CD14-positive monocyte (primary cell): ENCODE measurements around the gene SPSB3. TPM values are rescaled to one million over a fixed set of nuclear protein-coding genes. Genes with fewer than 3 reads are reported as not detected.

Experiments used
- DNase-seq, 3 donors: peaks; one replicate each; pipeline ENCODE4 v3.0.0-alpha.2; 2011 to 2022
- H2AFZ ChIP-seq: 2 replicates; pipeline ENCODE4 v1.6.0; 2012; ENCODE audit warnings: mild to moderate bottlenecking, low read depth, low read length, inconsistent platforms; ENCODE audit not compliant: insufficient read depth, poor library complexity, severe bottlenecking
- H3K27ac ChIP-seq, 2 donors: 1 replicate in 1 of 2; 2 replicates in 1 of 2; pipeline ENCODE4 v1.5.1; 2012 to 2013; ENCODE audit warnings: low read length in 2 of 2, control low read depth in 1 of 2, inconsistent platforms in 1 of 2, low read depth in 1 of 2, mild to moderate bottlenecking in 1 of 2
- H3K27me3 ChIP-seq, 2 donors: one replicate each; pipeline versions ENCODE4 v1.6.0 to v1.6.1; 2011 to 2013; ENCODE audit warnings: low read length in 2 of 2; ENCODE audit not compliant: control insufficient read depth in 2 of 2, insufficient read depth in 2 of 2
- H3K36me3 ChIP-seq, 2 donors: replicated peaks in 1 of 2; 1 replicate in 1 of 2; 2 replicates in 1 of 2; pipeline versions ENCODE4 v1.5.1 to v1.6.1; 2012 to 2013; ENCODE audit warnings: low read length in 2 of 2, control low read depth in 1 of 2, inconsistent platforms in 1 of 2, mild to moderate bottlenecking in 1 of 2; ENCODE audit not compliant: insufficient read depth in 2 of 2, control insufficient read depth in 1 of 2
- H3K4me1 ChIP-seq, 2 donors: 1 replicate in 1 of 2; 2 replicates in 1 of 2; pipeline versions ENCODE4 v1.5.1 to v1.6.1; 2012 to 2013; ENCODE audit warnings: low read length in 2 of 2, control low read depth in 1 of 2, inconsistent platforms in 1 of 2, mild to moderate bottlenecking in 1 of 2, moderate library complexity in 1 of 2; ENCODE audit not compliant: insufficient read depth in 2 of 2, control insufficient read depth in 1 of 2
- H3K4me2 ChIP-seq: replicated peaks from 2 replicates; pipeline ENCODE3; 2012; ENCODE audit warnings: low read length, moderate library complexity, mild to moderate bottlenecking; ENCODE audit not compliant: poor library complexity, severe bottlenecking; ENCODE audit errors: extremely low read depth
- H3K4me3 ChIP-seq, 3 experiments: fragments of 200-600 bp in 1 of 3; sonication (generic) in 1 of 3; replicated peaks in 1 of 3; 1 replicate in 2 of 3; 2 replicates in 1 of 3; pipeline ENCODE4 v1.5.1; 2011 to 2013; ENCODE audit warnings: low read length in 3 of 3, mild to moderate bottlenecking in 3 of 3, control low read depth in 2 of 3, low read depth in 2 of 3, inconsistent platforms in 1 of 3, moderate library complexity in 1 of 3
- H3K79me2 ChIP-seq: 2 replicates; pipeline ENCODE4 v1.6.0; 2012; ENCODE audit warnings: mild to moderate bottlenecking, control low read depth, inconsistent platforms, low read length, moderate library complexity; ENCODE audit not compliant: insufficient read depth
- H3K9ac ChIP-seq: 2 replicates; pipeline ENCODE4 v1.6.0; 2017; ENCODE audit warnings: low read length, mild to moderate bottlenecking; ENCODE audit not compliant: insufficient read depth, poor library complexity, severe bottlenecking
- H3K9me3 ChIP-seq, 2 donors: replicated peaks in 1 of 2; 1 replicate in 1 of 2; 2 replicates in 1 of 2; pipeline versions ENCODE4 v1.5.1 to v1.6.1; 2012 to 2013; ENCODE audit warnings: low read length in 2 of 2, control low read depth in 1 of 2; ENCODE audit not compliant: control insufficient read depth in 1 of 2, insufficient read depth in 1 of 2
- H4K20me1 ChIP-seq: 2 replicates; pipeline ENCODE4 v1.6.0; 2012; ENCODE audit warnings: mild to moderate bottlenecking, low read length, control low read depth, moderate library complexity; ENCODE audit not compliant: insufficient read depth
- H3K27ac Mint-ChIP-seq, 7 donors: one replicate each; pipeline ENCODE4 v1.8.0; 2020; ENCODE audit warnings: mild to moderate bottlenecking in 7 of 7, mixed read lengths in 7 of 7, moderate library complexity in 6 of 7, inconsistent platforms in 2 of 7
- H3K27me3 Mint-ChIP-seq, 3 donors: one replicate each; pipeline ENCODE4 v1.8.0; 2021 to 2022; ENCODE audit warnings: low read depth in 3 of 3, mild to moderate bottlenecking in 3 of 3, mixed read lengths in 3 of 3, moderate library complexity in 3 of 3, inconsistent platforms in 1 of 3
- H3K36me3 Mint-ChIP-seq, 2 donors: one replicate each; pipeline ENCODE4 v1.8.0; 2020; ENCODE audit warnings: mixed read lengths in 2 of 2, inconsistent platforms in 1 of 2, mild to moderate bottlenecking in 1 of 2
- H3K4me1 Mint-ChIP-seq: one replicate; pipeline ENCODE4 v1.8.0; 2020; ENCODE audit warnings: mild to moderate bottlenecking, mixed read lengths
- H3K4me3 Mint-ChIP-seq, 2 donors: one replicate each; pipeline ENCODE4 v1.8.0; 2020; ENCODE audit warnings: mild to moderate bottlenecking in 2 of 2, mixed read lengths in 2 of 2, moderate library complexity in 1 of 2
- H3K9me3 Mint-ChIP-seq, 7 donors: one replicate each; pipeline ENCODE4 v1.8.0; 2020 to 2022; ENCODE audit warnings: mixed read lengths in 7 of 7, mild to moderate bottlenecking in 6 of 7, moderate library complexity in 6 of 7, inconsistent platforms in 2 of 7
- WGBS: methylation state at CpG from one replicate; pipeline ENCODE4 v1.1.5; 2013; ENCODE audit warnings: missing lambda C conversion rate; ENCODE audit not compliant: insufficient coverage; 5-methylcytosine and 5-hydroxymethylcytosine counted together
- intact Hi-C, 2 donors: fragments of 100-400 bp; cut with micrococcal nuclease; formaldehyde crosslinking; loops; one replicate each; pipeline versions ENCODE4 v1.15.0 to v1.15.1; 2023
- polyA plus RNA-seq, 3 donors: library from polyadenylated mRNA; depleted of rRNA in 1 of 3; unstranded in 2 of 3; stranded (reverse) in 1 of 3; fragments of 300-500 nt in 2 of 3; fragments of >200 nt in 1 of 3; fragmentation: Illumina TruSeq in 2 of 3; gene quantifications; 1 replicate in 2 of 3; 2 replicates in 1 of 3; pipeline ENCODE4 v1.2.3, GENCODE V29; 2012 to 2021
- TF ChIP-seq, protein P1 (sequence below): fragments of 200-600 bp; IDR thresholded peaks from one replicate; pipeline ENCODE4 v1.8.0; 2022; ENCODE audit warnings: antibody characterized with exemption, mild to moderate bottlenecking

SPSB3 gene
- polyA plus RNA-seq, 3 donors, result 36.8 to 151 (median 40.2) TPM

GRCh38 chr16:1780677-1781072, 1.7 kb downstream of the SPSB3 start:
- Histone ChIP-seq H3K9ac (no peak overlapping the region), H3K4me1 (peaks cover 25 to 33% of the 10 kb centered on the region in 2 donors), H4K20me1 (peaks cover 74% of the 10 kb centered on the region), H3K4me3 (no peak overlapping the region), H3K9me3 (no peaks in the 10 kb centered on the region), H3K27me3 (no peaks in the 10 kb centered on the region), H3K79me2 (peaks cover 52% of the 10 kb centered on the region), H3K36me3 (peaks cover 29 to 31% of the 10 kb centered on the region in 2 donors), H3K27ac (no peak overlapping the region), H3K4me2 (peak overlapping the region; percentile 11), H2AFZ (no peak overlapping the region)
- H3K27me3 Mint-ChIP-seq, result no peaks in the 10 kb centered on the region
- no peaks in the 10 kb centered on the region for H3K9me3 Mint-ChIP-seq
- 95% methylated on average over 5 of the region's 6 CpGs for WGBS
- no peak for DNase-seq
- intact Hi-C loops, result loop anchor here (5.0 to 10.0 kb wide), 4 partner anchors 47 to 356 kb away; partner anchors contain the start of genes FAHD1 (in 1 of the 2), HAGH (in 1 of the 2), MAPK8IP3 (in 1 of the 2) and NTHL1 (in 1 of the 2)
- H3K4me1 Mint-ChIP-seq, result peaks cover 27% of the 10 kb centered on the region
- TF ChIP-seq, protein P1, sequence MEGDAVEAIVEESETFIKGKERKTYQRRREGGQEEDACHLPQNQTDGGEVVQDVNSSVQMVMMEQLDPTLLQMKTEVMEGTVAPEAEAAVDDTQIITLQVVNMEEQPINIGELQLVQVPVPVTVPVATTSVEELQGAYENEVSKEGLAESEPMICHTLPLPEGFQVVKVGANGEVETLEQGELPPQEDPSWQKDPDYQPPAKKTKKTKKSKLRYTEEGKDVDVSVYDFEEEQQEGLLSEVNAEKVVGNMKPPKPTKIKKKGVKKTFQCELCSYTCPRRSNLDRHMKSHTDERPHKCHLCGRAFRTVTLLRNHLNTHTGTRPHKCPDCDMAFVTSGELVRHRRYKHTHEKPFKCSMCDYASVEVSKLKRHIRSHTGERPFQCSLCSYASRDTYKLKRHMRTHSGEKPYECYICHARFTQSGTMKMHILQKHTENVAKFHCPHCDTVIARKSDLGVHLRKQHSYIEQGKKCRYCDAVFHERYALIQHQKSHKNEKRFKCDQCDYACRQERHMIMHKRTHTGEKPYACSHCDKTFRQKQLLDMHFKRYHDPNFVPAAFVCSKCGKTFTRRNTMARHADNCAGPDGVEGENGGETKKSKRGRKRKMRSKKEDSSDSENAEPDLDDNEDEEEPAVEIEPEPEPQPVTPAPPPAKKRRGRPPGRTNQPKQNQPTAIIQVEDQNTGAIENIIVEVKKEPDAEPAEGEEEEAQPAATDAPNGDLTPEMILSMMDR, result no peak
- H3K27ac Mint-ChIP-seq, result no peak overlapping the region
- no peak overlapping the region for H3K4me3 Mint-ChIP-seq
- peaks cover 8 to 43% of the 10 kb centered on the region in 2 donors for H3K36me3 Mint-ChIP-seq

DNA sequence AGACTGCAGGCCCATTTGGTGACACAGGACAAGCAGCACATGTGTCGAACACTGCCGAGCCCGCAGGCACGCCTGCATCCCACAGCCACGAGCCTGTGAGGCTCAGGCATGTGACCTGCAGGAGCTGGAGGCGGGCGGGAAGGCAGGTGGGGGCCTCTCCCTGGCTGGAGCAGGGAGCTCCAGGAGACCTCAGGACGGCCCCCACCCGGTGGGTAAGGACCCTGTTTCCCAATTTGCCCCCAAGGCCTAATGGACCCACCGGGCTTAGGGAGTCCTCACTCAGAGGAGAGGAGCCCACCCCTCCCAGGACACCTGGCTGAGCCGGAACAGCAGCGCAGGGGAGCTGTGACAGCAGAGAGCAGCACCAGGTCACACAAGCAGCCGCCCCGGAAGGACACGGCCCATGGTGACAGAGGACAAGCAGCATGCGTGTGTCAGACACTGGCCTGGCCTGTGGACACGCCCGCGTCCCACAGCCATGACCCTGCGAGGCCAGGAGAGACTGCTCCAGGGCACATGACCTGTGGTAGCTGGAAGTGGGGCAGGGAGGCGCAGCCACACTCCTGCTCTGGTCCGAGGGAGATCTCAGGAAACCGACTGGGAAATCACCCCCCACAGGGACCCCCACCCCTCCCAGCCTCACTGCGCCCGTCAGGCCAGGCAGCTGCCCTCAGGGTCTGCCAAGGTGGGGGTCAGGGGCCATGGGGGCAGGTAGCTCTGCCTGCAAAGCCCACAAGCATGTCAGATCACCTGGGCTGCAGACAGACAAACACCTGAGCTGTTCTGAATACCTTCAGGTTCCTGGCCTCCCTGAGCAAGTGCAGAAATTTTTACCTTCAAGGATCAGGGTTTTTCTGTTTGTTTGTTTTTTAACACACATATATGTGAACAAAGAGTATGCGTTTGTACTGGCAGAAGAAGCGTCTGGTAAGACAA, 2.4 kb downstream of the SPSB3 start:
- Mint-ChIP-seq H3K9me3 (no peaks in the 10 kb centered on the region), H3K27me3 (no peaks in the 10 kb centered on the region), H3K4me1 (peaks cover 27% of the 10 kb centered on the region), H3K36me3 (peaks cover 6 to 44% of the 10 kb centered on the region in 2 donors), H3K27ac (no peak overlapping the region), H3K4me3 (no peak overlapping the region)
- Histone ChIP-seq H3K4me2 (peak overlapping the region; percentile 11), H3K79me2 (peaks cover 50% of the 10 kb centered on the region), H3K9me3 (no peaks in the 10 kb centered on the region), H3K36me3 (peaks cover 35 to 37% of the 10 kb centered on the region in 2 donors), H4K20me1 (peaks cover 74% of the 10 kb centered on the region), H3K27me3 (no peaks in the 10 kb centered on the region), H3K4me3 (no peak overlapping the region), H3K9ac (no peak overlapping the region), H2AFZ (no peak overlapping the region), H3K27ac (peak overlapping the region in 1 of 2 donors; percentile 14), H3K4me1 (peaks cover 25 to 35% of the 10 kb centered on the region in 2 donors)
- no peak for DNase-seq
- WGBS, result 95% methylated on average over 19 of the region's 27 CpGs
- TF ChIP-seq, protein P1, result no peak
- intact Hi-C loops, result loop anchor here (5.0 to 10.0 kb wide), 6 partner anchors 47 to 355 kb away; partner anchors contain the start of genes MAPK8IP3 (in 2 of the 2), CLCN7 (in 1 of the 2), FAHD1 (in 1 of the 2) and HAGH (in 1 of the 2)
